Suprapubic skin (tissue), 3 donors: Measurements from ENCODE around the gene PGPEP1.
"Not testable (repeated sequence)": the region's sequence is repeated elsewhere in the genome, so short reads cannot be mapped to it uniquely, and the experiment has no call there.

Experiments used
- POLR2A ChIP-seq, 2 donors: fragments of 450-650 bp; IDR thresholded peaks; one replicate each; pipeline ENCODE4 v1.6.1; 2017; ENCODE audit warnings: antibody characterized with exemption in 2 of 2, mild to moderate bottlenecking in 2 of 2, moderate library complexity in 2 of 2
- TF ChIP-seq, protein P1 (sequence below), 2 donors: fragments of 200-600 bp in 1 of 2; fragments of 450-650 bp in 1 of 2; sonication (generic) in 1 of 2; IDR thresholded peaks; one replicate each; pipeline ENCODE4 v1.5.1; 2016 to 2019; ENCODE audit warnings: antibody characterized with exemption in 2 of 2, mild to moderate bottlenecking in 1 of 2, moderate library complexity in 1 of 2

DNA sequence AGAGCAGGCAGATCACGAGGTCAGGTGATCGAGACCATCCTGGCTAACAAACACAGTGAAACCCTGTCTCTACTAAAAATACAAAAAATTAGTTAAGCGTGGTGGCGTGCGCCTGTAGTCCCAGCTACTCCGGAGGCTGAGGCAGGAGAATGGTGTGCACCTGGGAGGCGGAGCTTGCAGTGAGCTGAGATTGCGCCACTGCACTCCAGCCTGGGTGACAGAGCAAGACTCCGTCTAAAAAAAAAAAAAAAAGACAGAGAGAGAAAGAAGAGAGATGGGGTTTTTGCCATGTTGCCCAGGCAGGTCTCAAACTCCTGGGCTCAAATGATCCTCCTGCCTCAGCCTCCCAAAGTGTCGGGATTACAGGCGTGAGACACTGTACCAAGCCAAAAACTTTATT is 65.4 kb downstream of the PGPEP1 start:
- TF ChIP-seq, protein P1, sequence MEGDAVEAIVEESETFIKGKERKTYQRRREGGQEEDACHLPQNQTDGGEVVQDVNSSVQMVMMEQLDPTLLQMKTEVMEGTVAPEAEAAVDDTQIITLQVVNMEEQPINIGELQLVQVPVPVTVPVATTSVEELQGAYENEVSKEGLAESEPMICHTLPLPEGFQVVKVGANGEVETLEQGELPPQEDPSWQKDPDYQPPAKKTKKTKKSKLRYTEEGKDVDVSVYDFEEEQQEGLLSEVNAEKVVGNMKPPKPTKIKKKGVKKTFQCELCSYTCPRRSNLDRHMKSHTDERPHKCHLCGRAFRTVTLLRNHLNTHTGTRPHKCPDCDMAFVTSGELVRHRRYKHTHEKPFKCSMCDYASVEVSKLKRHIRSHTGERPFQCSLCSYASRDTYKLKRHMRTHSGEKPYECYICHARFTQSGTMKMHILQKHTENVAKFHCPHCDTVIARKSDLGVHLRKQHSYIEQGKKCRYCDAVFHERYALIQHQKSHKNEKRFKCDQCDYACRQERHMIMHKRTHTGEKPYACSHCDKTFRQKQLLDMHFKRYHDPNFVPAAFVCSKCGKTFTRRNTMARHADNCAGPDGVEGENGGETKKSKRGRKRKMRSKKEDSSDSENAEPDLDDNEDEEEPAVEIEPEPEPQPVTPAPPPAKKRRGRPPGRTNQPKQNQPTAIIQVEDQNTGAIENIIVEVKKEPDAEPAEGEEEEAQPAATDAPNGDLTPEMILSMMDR (IDR thresholded peaks at IDR 0.05), result not testable (repeated sequence)
- not testable (repeated sequence) for TF ChIP-seq POLR2A (IDR thresholded peaks at IDR 0.05)
